ENCODE data around the gene SHISAL2A.

SHISAL2A gene

GRCh38 chr1:52599236-52599635 is 33.7 kb upstream of the SHISAL2A start:
- DNase-seq (ENCODE audit: insufficient read length, low spot score): no peak
- no peak for TF ChIP-seq SPI1 (IDR thresholded peaks at IDR 0.05; ENCODE audit: low read depth, low read length)
- no peak for TF ChIP-seq TAF1 (IDR thresholded peaks at IDR 0.05; ENCODE audit: low read depth, low read length)
- no peak for TF ChIP-seq POU2F2 (IDR thresholded peaks at IDR 0.05; ENCODE audit: low read depth, low read length)
- no peak for TF ChIP-seq POLR2A (IDR thresholded peaks at IDR 0.05; ENCODE audit: low read depth, low read length)
- no peak for FAIRE-seq

- no peak for DNase-seq (ENCODE audit: insufficient read length, low spot score)
- FAIRE-seq: no peak
- TF ChIP-seq SPI1 (IDR thresholded peaks at IDR 0.05; ENCODE audit: low read depth, low read length): no peak
- no peak for TF ChIP-seq POU2F2 (IDR thresholded peaks at IDR 0.05; ENCODE audit: low read depth, low read length)
- TF ChIP-seq PAX5 (IDR thresholded peaks at IDR 0.05; ENCODE audit: insufficient read depth, low read length, severe bottlenecking): no peak
- TF ChIP-seq POLR2A (IDR thresholded peaks at IDR 0.05; ENCODE audit: low read depth, low read length): no peak
- TF ChIP-seq TAF1 (IDR thresholded peaks at IDR 0.05; ENCODE audit: low read depth, low read length): no peak
- no peak for TF ChIP-seq POLR2AphosphoS5 (IDR thresholded peaks at IDR 0.05; ENCODE audit: low read depth, low read length)
Measured at GRCh38 chr1:52600533-52601179, 32.3 kb upstream of the SHISAL2A start.

GRCh38 chr1:52601519-52601918 is 31.4 kb upstream of the SHISAL2A start:
- no peak for DNase-seq (ENCODE audit: insufficient read length, low spot score)
- TF ChIP-seq TAF1 (IDR thresholded peaks at IDR 0.05; ENCODE audit: low read depth, low read length): no peak
- no peak for TF ChIP-seq SPI1 (IDR thresholded peaks at IDR 0.05; ENCODE audit: low read depth, low read length)
- TF ChIP-seq POLR2AphosphoS5 (IDR thresholded peaks at IDR 0.05; ENCODE audit: low read depth, low read length): no peak
- TF ChIP-seq POLR2A (IDR thresholded peaks at IDR 0.05; ENCODE audit: low read depth, low read length): no peak
- FAIRE-seq: peak; percentile 78

- FAIRE-seq (peak; percentile 86), DNase-seq (ENCODE audit: insufficient read length, low spot score) (peak; percentile 62)
- no peak for TF ChIP-seq PAX5 (IDR thresholded peaks at IDR 0.05; ENCODE audit: insufficient read depth, low read length, severe bottlenecking)
- TF ChIP-seq POLR2A (IDR thresholded peaks at IDR 0.05; ENCODE audit: low read depth, low read length): no peak
- no peak for TF ChIP-seq TAF1 (IDR thresholded peaks at IDR 0.05; ENCODE audit: low read depth, low read length)
Measured at GRCh38 chr1:52601991-52602855, 30.7 kb upstream of the SHISAL2A start, which contains the start of gene GPX7. Gene GPX7 (plus strand): TSS chr1:52602371. CDS start chr1:52602410, 39 bp downstream.

GRCh38 chr1:52602856-52603600 is 29.9 kb upstream of the SHISAL2A start:
- DNase-seq (ENCODE audit: insufficient read length, low spot score) (peak; percentile 41), FAIRE-seq (peak; percentile 81)
- no peak for TF ChIP-seq POLR2A (IDR thresholded peaks at IDR 0.05; ENCODE audit: low read depth, low read length)
- TF ChIP-seq TAF1 (IDR thresholded peaks at IDR 0.05; ENCODE audit: low read depth, low read length): no peak
- no peak for TF ChIP-seq SPI1 (IDR thresholded peaks at IDR 0.05; ENCODE audit: low read depth, low read length)
- no peak for TF ChIP-seq POU2F2 (IDR thresholded peaks at IDR 0.05; ENCODE audit: low read depth, low read length)
- TF ChIP-seq POLR2AphosphoS5 (IDR thresholded peaks at IDR 0.05; ENCODE audit: low read depth, low read length): no peak
- no peak for TF ChIP-seq PAX5 (IDR thresholded peaks at IDR 0.05; ENCODE audit: insufficient read depth, low read length, severe bottlenecking)

- peak; percentile 13 for FAIRE-seq
- DNase-seq (ENCODE audit: insufficient read length, low spot score): no peak
- TF ChIP-seq SPI1 (IDR thresholded peaks at IDR 0.05; ENCODE audit: low read depth, low read length): no peak
- no peak for TF ChIP-seq TAF1 (IDR thresholded peaks at IDR 0.05; ENCODE audit: low read depth, low read length)
- no peak for TF ChIP-seq PAX5 (IDR thresholded peaks at IDR 0.05; ENCODE audit: insufficient read depth, low read length, severe bottlenecking)
- no peak for TF ChIP-seq POLR2AphosphoS5 (IDR thresholded peaks at IDR 0.05; ENCODE audit: low read depth, low read length)
- TF ChIP-seq POU2F2 (IDR thresholded peaks at IDR 0.05; ENCODE audit: low read depth, low read length): no peak
- no peak for TF ChIP-seq POLR2A (IDR thresholded peaks at IDR 0.05; ENCODE audit: low read depth, low read length)
Measured at GRCh38 chr1:52603630-52604029, 29.3 kb upstream of the SHISAL2A start.

GRCh38 chr1:52604063-52604770 is 28.8 kb upstream of the SHISAL2A start:
- TF ChIP-seq PAX5 (IDR thresholded peaks at IDR 0.05; ENCODE audit: insufficient read depth, low read length, severe bottlenecking): no peak
- peak; percentile 78 for TF ChIP-seq SPI1 (IDR thresholded peaks at IDR 0.05; ENCODE audit: low read depth, low read length)
- no peak for TF ChIP-seq TAF1 (IDR thresholded peaks at IDR 0.05; ENCODE audit: low read depth, low read length)
- no peak for TF ChIP-seq POLR2A (IDR thresholded peaks at IDR 0.05; ENCODE audit: low read depth, low read length)
- DNase-seq (ENCODE audit: insufficient read length, low spot score) (no peak), FAIRE-seq (peak; percentile 76)

GRCh38 chr1:52613636-52614373 is 19.2 kb upstream of the SHISAL2A start:
- DNase-seq (ENCODE audit: insufficient read length, low spot score): no peak
- TF ChIP-seq SPI1 (IDR thresholded peaks at IDR 0.05; ENCODE audit: low read depth, low read length): no peak
- TF ChIP-seq PAX5 (IDR thresholded peaks at IDR 0.05; ENCODE audit: insufficient read depth, low read length, severe bottlenecking): no peak
- no peak for FAIRE-seq

GRCh38 chr1:52614671-52615070 is 18.3 kb upstream of the SHISAL2A start:
- DNase-seq (ENCODE audit: insufficient read length, low spot score): no peak
- no peak for FAIRE-seq
- TF ChIP-seq SPI1 (IDR thresholded peaks at IDR 0.05; ENCODE audit: low read depth, low read length): no peak
- TF ChIP-seq POLR2AphosphoS5 (IDR thresholded peaks at IDR 0.05; ENCODE audit: low read depth, low read length): no peak
- TF ChIP-seq POU2F2 (IDR thresholded peaks at IDR 0.05; ENCODE audit: low read depth, low read length): no peak
- TF ChIP-seq POLR2A (IDR thresholded peaks at IDR 0.05; ENCODE audit: low read depth, low read length): no peak
- TF ChIP-seq TAF1 (IDR thresholded peaks at IDR 0.05; ENCODE audit: low read depth, low read length): no peak
- TF ChIP-seq PAX5 (IDR thresholded peaks at IDR 0.05; ENCODE audit: insufficient read depth, low read length, severe bottlenecking): no peak

Data from GM12891 (cell line).